Stimulated activated CD8-positive, alpha-beta memory T cell treated with anti-CD3 and anti-CD28 coated beads, Interleukin-7, amount 100 ng/mL, for 4 hours (primary cell): ENCODE results near the gene PPP2CA.
A peak's percentile ranks its signal among the peaks of the same experiment; 100 is the strongest.
"Not testable (repeated sequence)": the region's sequence is repeated elsewhere in the genome, so short reads cannot be mapped to it uniquely, and the experiment has no call there.

Experiments
- DNase-seq, 2 donors: peaks; one replicate each; pipeline ENCODE4 v3.0.0-alpha.2; 2020; ENCODE audit warnings: low read depth in 2 of 2

PPP2CA gene

GRCh38 chr5:134225780-134226440, at the start of gene PPP2CA:
Gene PPP2CA (minus strand): TSS chr5:134226073. CDS start chr5:134225861, 212 bp downstream.
- peak; percentile 98 to 99 for DNase-seq

- no peak for DNase-seq
These were observed 47.9 kb upstream of the PPP2CA start for GRCh38 chr5:134273642-134274395.

- no peak for DNase-seq
These were observed 45.2 kb upstream of the PPP2CA start for GRCh38 chr5:134271059-134271458.

GRCh38 chr5:134268919-134269318, 43.0 kb upstream of the PPP2CA start:
- DNase-seq = no peak

GRCh38 chr5:134268019-134268601, 42.2 kb upstream of the PPP2CA start:
- no peak for DNase-seq

GRCh38 chr5:134267366-134268018, 41.6 kb upstream of the PPP2CA start:
- DNase-seq = no peak

- no peak for DNase-seq
These were observed 37.9 kb upstream of the PPP2CA start for GRCh38 chr5:134263801-134264200.

- DNase-seq = not testable (repeated sequence)
These were observed 36.8 kb upstream of the PPP2CA start for GRCh38 chr5:134262629-134263028.

GRCh38 chr5:134258896-134259295, 33.0 kb upstream of the PPP2CA start:
- no peak for DNase-seq

GRCh38 chr5:134257176-134257575, 31.3 kb upstream of the PPP2CA start:
- no peak for DNase-seq

GRCh38 chr5:134255418-134256150, 29.7 kb upstream of the PPP2CA start:
- DNase-seq = no peak

GRCh38 chr5:134253368-134254153, 27.7 kb upstream of the PPP2CA start:
- not testable (repeated sequence) for DNase-seq

GRCh38 chr5:134252671-134253070, 26.8 kb upstream of the PPP2CA start:
- no peak for DNase-seq

- no peak for DNase-seq
These were observed 25.1 kb upstream of the PPP2CA start for GRCh38 chr5:134250949-134251348.

GRCh38 chr5:134249469-134250379, 23.9 kb upstream of the PPP2CA start:
- no peak for DNase-seq

- no peak for DNase-seq
These were observed 22.4 kb upstream of the PPP2CA start for GRCh38 chr5:134248256-134248655.

- no peak for DNase-seq
These were observed 21.8 kb upstream of the PPP2CA start for GRCh38 chr5:134247428-134248224.

- DNase-seq = no peak
These were observed 21.0 kb upstream of the PPP2CA start for GRCh38 chr5:134246771-134247427.
